Calu3 (cell line): ENCODE data around the gene MAG. TPM values are rescaled to one million over a fixed set of nuclear protein-coding genes. Genes with fewer than 3 reads are reported as not detected.
A peak's percentile ranks its signal among the peaks of the same experiment; 100 is the strongest.

Source experiments
- BruUV-seq: library from RNA; stranded (reverse); fragments of 400-500 nt; replicated peaks from 2 replicates; lab custom pipeline; 2021; lab: Mats Ljungman, UMichigan
- CTCF ChIA-PET: fragments of 300-600 bp; sonication (Branson Sonifier 250); formaldehyde crosslinking; loops from one replicate; lab custom pipeline; 2022; ENCODE audit warnings: antibody characterized with exemption; lab: Charles Lee
- DNase-seq: peaks from one replicate; pipeline ENCODE4 v3.0.0; 2022
- H3K27ac Mint-ChIP-seq: one replicate; pipeline ENCODE4 v1.8.0; 2022; ENCODE audit warnings: mixed read lengths; ENCODE audit not compliant: unreplicated experiment
- H3K27me3 Mint-ChIP-seq: one replicate; pipeline ENCODE4 v1.8.0; 2022; ENCODE audit warnings: mixed read lengths; ENCODE audit not compliant: unreplicated experiment
- H3K36me3 Mint-ChIP-seq: one replicate; pipeline ENCODE4 v1.8.0; 2022; ENCODE audit warnings: mild to moderate bottlenecking, moderate library complexity, mixed read lengths; ENCODE audit not compliant: insufficient read depth, unreplicated experiment
- H3K4me1 Mint-ChIP-seq: one replicate; pipeline ENCODE4 v1.8.0; 2022; ENCODE audit warnings: mild to moderate bottlenecking, low read depth, mixed read lengths; ENCODE audit not compliant: unreplicated experiment
- H3K4me3 Mint-ChIP-seq: one replicate; pipeline ENCODE4 v1.8.0; 2022; ENCODE audit warnings: mild to moderate bottlenecking, low read depth, moderate library complexity, mixed read lengths; ENCODE audit not compliant: unreplicated experiment
- H3K9me3 Mint-ChIP-seq: one replicate; pipeline ENCODE4 v1.8.0; 2022; ENCODE audit warnings: low read depth, mixed read lengths; ENCODE audit not compliant: unreplicated experiment
- intact Hi-C: fragments of 100-400 bp; cut with micrococcal nuclease; formaldehyde crosslinking; loops from one replicate; pipeline ENCODE4 v1.10.0; 2022; ENCODE audit not compliant: unreplicated experiment
- total RNA-seq: library from RNA; stranded (reverse); gene quantifications from 2 replicates; pipeline ENCODE4 v1.2.3, GENCODE V29; 2022
- TF ChIP-seq, protein P1 (sequence below): fragments of 200-600 bp; IDR thresholded peaks from one replicate; pipeline ENCODE4 v1.8.0; 2022; ENCODE audit warnings: antibody characterized with exemption; ENCODE audit not compliant: unreplicated experiment

MAG gene
- total RNA-seq, 1 experiment from 2014 or later = not detected

DNA sequence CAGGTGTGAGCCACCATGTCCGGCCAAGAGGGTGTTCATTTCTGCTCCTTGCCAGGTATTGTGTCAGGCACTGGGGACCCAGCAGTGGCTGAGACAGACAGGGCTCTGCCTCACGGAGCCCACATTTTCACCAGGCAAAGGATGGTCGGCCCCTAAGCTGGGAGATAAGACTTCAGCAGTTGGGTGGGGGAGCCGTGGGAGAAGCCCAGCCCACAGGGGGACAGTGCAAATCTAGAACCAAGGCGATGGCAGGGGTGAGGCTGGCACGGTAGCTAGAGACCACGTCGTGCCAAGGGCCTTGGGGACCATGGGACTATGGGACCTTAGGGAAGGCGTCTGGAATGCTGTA, 34.9 kb upstream of the MAG start:
- CTCF ChIA-PET = no interaction called here
- no peaks in the 10 kb centered on the region for H3K9me3 Mint-ChIP-seq
- peak overlapping the region; percentile 15 for H3K27ac Mint-ChIP-seq
- no TSS peak for BruUV-seq
- peaks cover 94% of the 10 kb centered on the region for H3K36me3 Mint-ChIP-seq
- no peak overlapping the region for H3K4me3 Mint-ChIP-seq
- H3K27me3 Mint-ChIP-seq = no peaks in the 10 kb centered on the region
- intact Hi-C loops = no loop called here
- peaks cover 31% of the 10 kb centered on the region for H3K4me1 Mint-ChIP-seq
- DNase-seq = no peak
- TF ChIP-seq, protein P1, sequence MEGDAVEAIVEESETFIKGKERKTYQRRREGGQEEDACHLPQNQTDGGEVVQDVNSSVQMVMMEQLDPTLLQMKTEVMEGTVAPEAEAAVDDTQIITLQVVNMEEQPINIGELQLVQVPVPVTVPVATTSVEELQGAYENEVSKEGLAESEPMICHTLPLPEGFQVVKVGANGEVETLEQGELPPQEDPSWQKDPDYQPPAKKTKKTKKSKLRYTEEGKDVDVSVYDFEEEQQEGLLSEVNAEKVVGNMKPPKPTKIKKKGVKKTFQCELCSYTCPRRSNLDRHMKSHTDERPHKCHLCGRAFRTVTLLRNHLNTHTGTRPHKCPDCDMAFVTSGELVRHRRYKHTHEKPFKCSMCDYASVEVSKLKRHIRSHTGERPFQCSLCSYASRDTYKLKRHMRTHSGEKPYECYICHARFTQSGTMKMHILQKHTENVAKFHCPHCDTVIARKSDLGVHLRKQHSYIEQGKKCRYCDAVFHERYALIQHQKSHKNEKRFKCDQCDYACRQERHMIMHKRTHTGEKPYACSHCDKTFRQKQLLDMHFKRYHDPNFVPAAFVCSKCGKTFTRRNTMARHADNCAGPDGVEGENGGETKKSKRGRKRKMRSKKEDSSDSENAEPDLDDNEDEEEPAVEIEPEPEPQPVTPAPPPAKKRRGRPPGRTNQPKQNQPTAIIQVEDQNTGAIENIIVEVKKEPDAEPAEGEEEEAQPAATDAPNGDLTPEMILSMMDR = no peak

DNA sequence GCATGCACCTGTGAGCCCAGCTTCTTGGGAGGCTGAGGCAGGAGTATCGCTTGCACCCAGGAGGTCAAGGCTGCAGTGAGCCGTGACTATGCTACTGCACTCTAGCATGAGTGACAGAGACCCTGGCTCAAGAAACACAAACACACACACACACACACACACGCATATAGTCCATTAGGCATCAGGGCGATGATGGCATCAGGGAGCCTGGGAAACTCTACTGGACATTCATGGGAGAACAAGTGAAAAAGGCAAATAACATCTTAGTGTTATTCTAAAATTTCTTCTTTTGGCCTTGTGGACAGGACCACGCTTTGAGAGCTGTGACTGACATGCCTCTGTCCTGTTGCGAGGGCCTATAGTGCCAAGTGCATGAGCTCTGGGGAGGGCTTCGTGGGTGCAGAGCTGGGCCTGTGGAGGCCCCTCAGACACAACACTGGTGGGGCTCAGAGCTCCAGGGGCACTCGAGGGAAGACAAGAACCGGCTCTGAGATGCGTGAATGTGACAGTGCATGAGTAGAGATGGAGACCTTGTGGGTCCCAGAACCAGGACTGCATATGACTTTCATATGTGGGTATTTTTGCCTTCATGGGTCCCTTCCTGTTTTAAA, 31.2 kb upstream of the MAG start:
- Mint-ChIP-seq H3K4me3 (no peak overlapping the region), H3K27ac (peak overlapping the region; percentile 58), H3K4me1 (peaks cover 16% of the 10 kb centered on the region), H3K36me3 (peaks cover 93% of the 10 kb centered on the region), H3K27me3 (no peaks in the 10 kb centered on the region), H3K9me3 (no peaks in the 10 kb centered on the region)
- TF ChIP-seq, protein P1 = no peak
- CTCF ChIA-PET = no interaction called here
- no TSS peak for BruUV-seq
- DNase-seq = no peak
- intact Hi-C loops = no loop called here

DNA sequence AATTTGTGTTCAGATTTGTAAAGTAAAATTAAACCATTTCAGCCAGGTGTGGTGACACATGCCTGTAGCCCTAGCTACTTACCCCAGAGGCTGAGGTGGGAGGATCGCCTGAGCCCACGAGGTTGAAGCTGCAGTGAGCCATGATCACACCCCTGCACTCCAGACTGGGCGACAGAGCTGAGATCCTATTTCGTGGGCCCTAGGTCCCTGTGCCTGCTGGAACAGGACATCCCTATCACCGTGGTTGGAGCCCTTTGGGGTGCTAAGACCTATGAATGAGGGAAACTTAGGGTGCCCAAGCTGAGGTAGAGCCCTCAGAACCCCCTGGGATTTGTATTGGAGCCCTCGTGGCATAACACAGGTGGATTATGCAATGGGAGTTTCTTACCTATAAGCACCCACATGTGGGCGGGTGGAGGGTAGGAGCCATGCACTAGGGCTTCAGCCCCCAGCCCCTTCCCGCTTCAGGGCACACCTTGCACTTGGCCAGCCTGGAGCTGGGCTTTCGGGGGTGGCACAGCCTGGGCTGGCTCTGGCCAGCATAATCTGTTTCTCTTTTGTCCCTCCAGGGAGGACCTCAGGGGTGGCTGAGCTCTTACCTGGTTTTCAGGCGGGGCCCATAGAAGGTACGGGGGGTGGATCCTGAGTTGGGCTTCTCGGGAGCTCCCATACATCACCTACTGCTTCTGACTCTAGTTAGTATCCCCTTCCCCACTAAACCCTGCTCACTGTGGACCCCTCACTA, 30.4 kb upstream of the MAG start:
- H3K9me3 Mint-ChIP-seq = no peaks in the 10 kb centered on the region
- peaks cover 93% of the 10 kb centered on the region for H3K36me3 Mint-ChIP-seq
- TF ChIP-seq, protein P1 = no peak
- H3K27ac Mint-ChIP-seq = peak overlapping the region; percentile 58
- no TSS peak for BruUV-seq
- no peak overlapping the region for H3K4me3 Mint-ChIP-seq
- intact Hi-C loops = no loop called here
- H3K4me1 Mint-ChIP-seq = peaks cover 17% of the 10 kb centered on the region
- no peak for DNase-seq
- H3K27me3 Mint-ChIP-seq = no peaks in the 10 kb centered on the region
- CTCF ChIA-PET = no interaction called here

DNA sequence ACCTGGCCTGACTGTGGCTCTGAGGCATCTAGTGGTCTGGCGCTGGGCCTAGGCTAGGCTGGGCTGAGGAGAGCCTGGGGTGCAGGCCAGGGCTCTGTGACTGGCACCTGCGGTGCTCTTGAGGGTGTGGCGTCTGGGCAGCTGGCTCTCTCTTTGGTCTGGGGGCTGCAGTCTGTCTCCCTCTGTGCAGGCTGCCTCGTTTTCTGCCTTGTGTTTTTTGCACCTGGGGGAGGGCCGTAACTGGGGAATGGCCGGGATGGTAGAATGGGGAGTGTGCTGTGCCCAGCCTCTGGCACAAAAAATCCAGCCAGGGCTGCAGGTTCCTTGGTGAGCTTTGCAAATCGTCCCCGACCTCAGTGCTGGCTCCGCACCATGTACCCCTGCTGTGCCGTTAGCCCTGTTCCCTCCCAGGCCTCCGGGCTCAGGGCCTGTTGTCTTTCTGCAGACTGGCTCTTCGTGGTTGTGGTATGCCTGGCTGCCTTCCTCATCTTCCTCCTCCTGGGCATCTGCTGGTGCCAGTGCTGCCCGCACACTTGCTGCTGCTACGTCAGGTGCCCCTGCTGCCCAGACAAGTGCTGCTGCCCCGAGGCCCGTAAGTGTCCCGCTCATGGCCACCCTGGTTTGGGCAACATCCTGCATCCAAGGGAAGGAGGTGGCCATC, 29.7 kb upstream of the MAG start:
- Mint-ChIP-seq H3K36me3 (peaks cover 93% of the 10 kb centered on the region), H3K27me3 (no peaks in the 10 kb centered on the region), H3K27ac (no peak overlapping the region), H3K4me1 (peaks cover 17% of the 10 kb centered on the region), H3K4me3 (no peak overlapping the region), H3K9me3 (no peaks in the 10 kb centered on the region)
- CTCF ChIA-PET = no interaction called here
- DNase-seq = no peak
- intact Hi-C loops = no loop called here
- TF ChIP-seq, protein P1 = no peak
- no TSS peak for BruUV-seq
